H1 (cell line): ENCODE data around the gene ADNP. TPM values are rescaled to one million over a fixed set of nuclear protein-coding genes. Genes with fewer than 3 reads are reported as not detected.

Experiments
- CTCF ChIP-seq, 3 experiments: IDR thresholded peaks; 1 replicate in 2 of 3; 2 replicates in 1 of 3; pipeline versions ENCODE4 v1.5.1 to v1.6.1; 2011; ENCODE audit warnings: low read length in 3 of 3, mild to moderate bottlenecking in 3 of 3, inconsistent platforms in 2 of 3, low read depth in 1 of 3, moderate library complexity in 1 of 3; ENCODE audit not compliant: insufficient read depth in 1 of 3; ENCODE audit errors: control extremely low read depth in 1 of 3
- polyA plus RNA-seq, 7 experiments: library from polyadenylated mRNA; depleted of rRNA in 3 of 7; stranded (reverse) in 5 of 7; unstranded in 2 of 7; fragments of >200 nt in 5 of 7; fragments of 200-250 nt in 2 of 7; gene quantifications; 1 replicate in 5 of 7; 2 replicates in 1 of 7; 4 replicates in 1 of 7; pipeline versions ENCODE4 v1.2.1 to v1.2.3, GENCODE V29; 2011 to 2013; ENCODE audit warnings: missing spikeins in 2 of 7, mixed read lengths in 2 of 7
- total RNA-seq: library from RNA; stranded (reverse); fragmentation: NEBNext Ultra II Directional; extraction: Animal tissue kit (Norgen Biotek cat#: 25700); gene quantifications from 2 replicates; pipeline ENCODE4 v1.2.1, GENCODE V29; 2021

ADNP gene
- total and polyA plus RNA-seq, 2 of the 8 experiments (the other 6 are each of a cell fraction or from before 2014, with no cell fraction given), result 31.6 to 123 TPM

GRCh38 chr20:50911030-50911429 is 20.2 kb downstream of the ADNP start (continued):
- TF ChIP-seq CTCF (IDR thresholded peaks at IDR 0.05; ENCODE audit: control extremely low read depth in 1 of 3, insufficient read depth in 1 of 3, low read depth in 1 of 3, low read length in 3 of 3), result no peak
